ENCODE measurements around the gene RAMP1.
"Not testable (repeated sequence)": the region's sequence is repeated elsewhere in the genome, so short reads cannot be mapped to it uniquely, and the experiment has no call there.

Gene RAMP1

DNA sequence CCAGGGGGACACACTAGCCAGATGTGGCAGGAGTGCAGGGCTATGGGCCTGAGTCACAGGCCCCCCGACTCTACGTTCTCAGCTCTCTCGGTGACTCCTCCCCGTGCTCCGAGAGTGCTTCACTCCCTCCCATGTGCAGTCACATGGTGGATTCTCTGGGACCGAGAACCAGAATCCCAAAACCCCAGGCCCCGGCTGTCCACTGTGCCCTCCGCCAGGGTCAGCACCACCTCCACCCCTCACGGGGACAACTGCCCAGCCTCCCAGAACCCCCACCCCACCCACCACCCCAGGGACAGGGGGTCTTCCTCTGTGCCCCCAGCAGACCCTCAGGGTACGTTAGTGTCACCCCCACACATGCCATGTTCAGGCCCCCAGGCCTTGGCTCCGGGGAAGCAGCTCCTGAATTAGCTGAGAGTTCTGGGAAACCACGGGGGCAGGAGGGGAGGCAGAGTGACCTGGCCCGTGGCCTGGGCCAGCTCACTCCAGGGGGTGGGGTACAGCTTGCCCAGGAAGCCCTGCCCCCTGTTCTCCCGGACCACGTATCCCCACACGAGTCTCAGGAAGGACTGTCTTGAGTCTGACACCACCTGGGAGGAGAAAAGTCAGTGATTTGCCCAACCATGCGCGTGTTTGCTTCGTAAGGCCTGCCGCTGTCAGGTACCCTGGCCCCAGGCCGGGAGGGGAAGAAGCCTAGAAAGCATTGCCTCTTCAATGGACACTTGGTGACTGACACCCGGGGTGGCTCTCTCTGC is 4.4 kb downstream of the RAMP1 start:
- DNase-seq (ENCODE audit: low read depth), result no peak

DNA sequence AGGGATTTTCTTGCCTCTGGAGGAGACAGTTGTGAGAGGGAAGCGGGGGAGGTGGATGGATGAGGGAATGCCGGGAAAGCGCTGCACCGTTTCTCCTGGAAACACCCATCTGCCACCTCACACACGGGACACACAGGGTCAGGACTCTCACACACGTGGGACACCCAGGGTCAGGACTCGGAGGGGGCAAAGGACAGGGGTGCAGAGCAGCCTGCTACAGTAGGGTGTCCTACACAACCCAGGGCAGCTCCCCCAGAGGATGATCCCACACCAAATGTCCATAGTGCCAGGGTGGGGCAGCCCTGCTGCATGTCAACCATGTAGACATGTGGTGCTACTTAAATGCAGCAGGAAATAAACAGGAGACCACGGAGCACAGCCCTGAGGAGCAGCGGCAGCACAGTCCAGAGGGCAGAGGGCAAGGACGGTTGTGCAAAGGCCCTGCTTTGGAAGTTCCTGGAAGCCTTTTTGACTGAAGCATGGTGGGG is 5.1 kb downstream of the RAMP1 start:
- DNase-seq (ENCODE audit: low read depth), result no peak

DNA sequence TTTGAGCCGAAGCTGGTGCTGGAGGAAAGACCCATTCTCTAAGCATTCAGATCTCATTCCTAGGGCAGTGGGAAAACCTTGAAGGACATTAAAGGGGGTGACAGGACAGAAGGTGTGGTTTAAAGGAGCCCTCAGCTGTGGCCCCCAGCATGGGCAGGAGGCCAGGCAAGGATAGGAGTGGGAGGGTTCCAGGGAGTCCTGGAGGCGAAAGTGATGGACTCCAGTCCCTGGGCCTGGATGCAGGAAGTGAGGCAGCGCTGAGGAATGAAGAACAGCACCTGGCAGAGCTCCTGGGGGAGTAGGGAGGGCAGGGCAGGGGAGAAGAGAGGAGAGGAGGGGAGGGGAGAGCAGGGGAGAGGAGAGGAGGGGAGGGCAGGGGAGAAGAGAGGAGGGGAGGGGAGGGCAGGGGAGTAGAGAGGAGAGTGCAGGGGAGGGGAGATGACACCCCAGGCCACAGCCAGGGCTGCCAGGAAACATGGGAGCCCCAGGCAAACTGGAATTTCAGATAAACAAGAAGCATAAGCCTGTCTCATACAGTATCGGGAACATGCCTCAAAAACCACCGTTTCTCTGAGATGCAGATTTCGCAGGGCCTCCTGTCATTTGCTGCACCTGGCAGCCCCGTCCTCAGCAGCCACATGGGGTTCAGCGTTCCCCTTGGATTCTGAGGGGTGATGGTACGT is 5.7 kb downstream of the RAMP1 start:
- no peak for DNase-seq (ENCODE audit: low read depth)

GRCh38 chr2:237865623-237866041 is 6.2 kb downstream of the RAMP1 start:
- DNase-seq (ENCODE audit: low read depth), result no peak

DNA sequence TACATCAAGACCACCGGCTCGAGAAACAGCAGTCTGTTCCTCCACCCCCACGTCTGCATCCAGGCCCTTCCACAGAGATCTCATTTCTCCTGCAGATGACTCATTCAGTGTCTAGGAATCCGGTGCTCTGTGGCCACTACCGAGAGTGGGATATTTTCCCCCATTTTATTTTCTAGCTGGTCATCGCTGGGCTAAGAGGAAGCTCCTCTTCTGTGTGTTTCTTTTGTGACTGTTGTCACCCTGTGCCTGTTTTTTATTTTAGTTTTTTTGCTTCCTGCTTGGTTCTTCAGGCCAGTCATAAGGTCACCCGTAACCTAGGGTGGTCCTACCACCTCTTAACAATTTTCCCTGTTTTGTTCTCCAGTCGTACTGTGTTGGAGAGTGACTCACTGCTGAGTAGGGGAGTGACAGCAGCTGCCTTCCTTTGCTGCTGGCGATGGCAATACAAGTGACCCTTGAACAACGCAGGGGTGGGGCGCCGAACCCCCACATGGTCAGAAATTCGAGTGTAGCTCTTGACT is 6.7 kb downstream of the RAMP1 start:
- DNase-seq (ENCODE audit: low read depth), result no peak

- DNase-seq (ENCODE audit: low read depth), result no peak
These were observed 8.0 kb downstream of the RAMP1 start for GRCh38 chr2:237867465-237867864.

DNA sequence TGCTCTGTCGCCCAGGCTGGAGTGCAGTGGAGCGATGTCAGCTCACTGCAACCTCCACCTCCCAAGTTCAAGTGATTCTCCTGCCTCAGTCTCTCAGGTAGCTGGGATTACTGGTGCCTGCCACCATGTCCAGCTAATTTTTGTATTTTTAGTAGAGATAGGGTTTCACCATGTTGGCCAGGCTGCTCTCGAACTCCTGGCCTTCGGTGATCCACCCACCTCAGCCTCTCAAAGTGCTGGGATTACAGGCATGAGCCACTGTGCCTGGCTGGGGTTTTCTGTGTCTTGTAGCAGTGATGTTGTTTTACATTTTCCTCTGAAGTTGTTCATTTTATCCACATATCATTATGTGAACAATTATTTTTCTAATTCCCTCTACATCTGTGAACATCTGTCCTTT is 8.7 kb downstream of the RAMP1 start:
- not testable (repeated sequence) for DNase-seq (ENCODE audit: low read depth)

DNA sequence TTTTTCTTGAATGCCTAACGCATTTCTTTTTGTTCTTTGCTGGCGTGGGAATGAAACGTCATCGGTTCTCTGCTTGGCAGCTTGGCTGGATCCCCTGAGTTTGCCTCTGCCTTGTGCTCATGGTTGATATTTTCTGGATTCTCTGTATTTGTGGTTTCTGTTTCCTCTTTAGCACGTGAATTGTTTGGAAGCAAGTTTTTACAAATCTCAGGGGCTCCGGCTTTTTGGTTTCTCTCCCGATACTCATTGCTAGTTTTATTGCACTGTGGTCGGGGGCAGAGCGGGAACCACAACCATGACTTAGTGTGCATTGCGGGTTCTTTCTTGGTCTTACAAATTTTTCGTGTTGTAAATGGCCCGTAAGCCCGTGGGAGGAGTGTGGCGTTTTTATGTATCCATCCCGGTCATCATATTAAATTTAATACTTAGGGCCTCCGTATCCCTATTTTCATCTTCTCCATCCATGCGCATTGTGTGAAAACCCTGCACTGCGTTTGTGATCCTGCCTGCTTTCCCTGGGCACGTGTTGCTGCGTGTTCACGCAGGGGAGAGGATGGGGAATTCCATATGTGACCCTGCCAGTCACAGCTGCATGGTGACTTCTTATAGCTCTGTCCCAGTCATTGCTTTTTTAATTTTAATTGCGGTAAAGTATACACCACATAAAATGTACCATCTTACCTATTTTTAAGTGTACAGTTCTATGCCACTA is 9.4 kb downstream of the RAMP1 start:
- no peak for DNase-seq (ENCODE audit: low read depth)

GRCh38 chr2:237869343-237870102 is 10.1 kb downstream of the RAMP1 start:
- DNase-seq (ENCODE audit: low read depth), result no peak

GRCh38 chr2:237870126-237870525 is 10.7 kb downstream of the RAMP1 start:
- no peak for DNase-seq (ENCODE audit: low read depth)

DNA sequence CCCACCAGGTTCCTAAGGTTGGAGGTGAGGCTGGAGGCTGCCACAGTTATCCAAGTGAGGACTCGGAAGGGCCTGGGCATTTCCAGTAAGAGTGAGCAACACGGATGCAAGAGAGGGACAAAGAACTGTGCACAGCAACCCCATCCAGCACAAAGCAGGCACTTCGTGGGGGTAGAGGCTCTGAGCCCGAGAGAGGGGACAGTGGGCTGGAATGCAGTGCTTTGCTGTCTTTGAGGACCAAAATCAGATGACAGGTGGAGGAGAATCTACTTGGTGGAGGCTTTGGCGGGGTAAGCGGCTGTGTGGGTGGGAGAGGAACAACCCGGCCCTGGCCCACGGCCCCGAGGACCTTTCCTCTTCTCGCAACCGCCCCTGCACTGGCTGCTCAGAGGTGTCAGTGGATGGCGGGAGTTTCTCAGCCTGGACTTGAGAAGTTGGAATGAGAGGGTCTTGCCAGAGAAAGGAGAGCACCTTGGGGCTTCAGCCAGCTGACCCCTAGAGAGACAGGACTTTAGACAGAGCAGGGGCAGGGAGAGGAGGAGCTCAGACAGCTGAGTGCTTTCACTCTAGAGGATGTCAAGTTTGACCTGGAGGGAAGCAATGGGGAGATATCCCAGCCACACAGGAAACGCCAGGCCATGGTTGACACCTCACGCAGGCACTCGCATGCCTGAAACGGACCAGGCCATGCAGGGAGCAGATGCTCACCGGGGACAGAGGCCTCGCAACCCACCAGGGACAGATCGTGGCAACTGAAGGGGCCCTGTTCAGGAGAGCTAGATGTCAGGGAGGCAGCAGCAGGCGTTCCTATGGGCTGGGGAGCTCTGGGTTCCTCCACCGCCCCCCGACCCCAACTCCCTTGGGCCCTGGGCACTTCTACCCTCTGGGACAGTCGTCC is 11.6 kb downstream of the RAMP1 start:
- DNase-seq (ENCODE audit: low read depth), result no peak

DNA sequence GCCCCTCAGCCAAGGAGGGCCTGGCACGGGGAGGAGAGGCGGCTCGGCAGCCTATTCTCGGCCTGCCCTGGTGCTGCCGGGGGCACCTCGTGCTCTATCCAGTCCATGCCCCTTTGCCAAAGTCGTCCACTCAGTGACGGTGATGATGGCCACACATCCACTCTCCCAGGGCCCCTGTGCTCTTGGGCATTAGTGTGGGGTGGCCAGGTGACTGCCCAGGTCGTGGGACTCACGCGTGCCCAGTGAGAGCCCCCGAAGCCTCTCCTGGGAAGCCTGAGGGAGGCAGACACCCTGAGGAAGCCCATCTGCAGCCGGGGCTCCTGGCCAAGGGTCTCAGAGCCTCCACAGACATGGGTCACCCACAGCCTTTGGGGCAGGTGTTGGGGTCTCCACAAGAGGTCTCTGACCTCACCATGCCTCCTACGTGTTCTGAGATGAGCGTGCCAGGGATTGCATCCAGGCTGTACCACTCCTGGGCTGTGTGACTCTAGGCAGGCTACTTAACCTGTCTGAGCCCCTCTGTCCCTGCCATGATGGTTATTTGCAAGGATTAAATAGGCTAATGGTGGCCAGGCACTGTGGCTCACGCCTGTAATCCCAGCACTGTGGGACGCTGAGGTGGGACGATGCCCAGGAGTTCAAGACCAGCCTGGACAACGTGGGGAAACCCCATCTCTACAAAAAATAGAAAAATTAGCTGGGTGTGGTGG is 12.9 kb downstream of the RAMP1 start:
- DNase-seq (ENCODE audit: low read depth), result no peak

DNA sequence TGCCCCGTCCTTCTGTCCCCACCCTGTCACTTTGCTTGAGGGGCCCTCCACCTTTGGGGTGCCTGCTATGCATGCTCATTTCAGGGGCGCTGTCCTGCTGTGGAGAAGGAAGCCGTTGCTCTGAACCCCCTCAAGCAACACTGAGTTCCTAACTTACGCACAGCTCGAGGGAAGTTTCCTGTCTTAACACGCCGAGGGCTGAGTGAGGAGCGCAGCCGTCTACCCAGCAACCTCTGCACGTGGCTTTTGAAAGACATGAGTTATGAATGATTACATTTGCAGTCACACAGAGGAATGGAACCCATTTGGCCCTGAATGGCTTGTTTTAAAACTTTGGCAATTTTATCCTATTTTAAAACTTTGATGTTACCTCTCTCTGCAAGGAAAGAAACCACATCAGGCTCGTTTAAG is 14.0 kb downstream of the RAMP1 start:
- no peak for DNase-seq (ENCODE audit: low read depth)

DNA sequence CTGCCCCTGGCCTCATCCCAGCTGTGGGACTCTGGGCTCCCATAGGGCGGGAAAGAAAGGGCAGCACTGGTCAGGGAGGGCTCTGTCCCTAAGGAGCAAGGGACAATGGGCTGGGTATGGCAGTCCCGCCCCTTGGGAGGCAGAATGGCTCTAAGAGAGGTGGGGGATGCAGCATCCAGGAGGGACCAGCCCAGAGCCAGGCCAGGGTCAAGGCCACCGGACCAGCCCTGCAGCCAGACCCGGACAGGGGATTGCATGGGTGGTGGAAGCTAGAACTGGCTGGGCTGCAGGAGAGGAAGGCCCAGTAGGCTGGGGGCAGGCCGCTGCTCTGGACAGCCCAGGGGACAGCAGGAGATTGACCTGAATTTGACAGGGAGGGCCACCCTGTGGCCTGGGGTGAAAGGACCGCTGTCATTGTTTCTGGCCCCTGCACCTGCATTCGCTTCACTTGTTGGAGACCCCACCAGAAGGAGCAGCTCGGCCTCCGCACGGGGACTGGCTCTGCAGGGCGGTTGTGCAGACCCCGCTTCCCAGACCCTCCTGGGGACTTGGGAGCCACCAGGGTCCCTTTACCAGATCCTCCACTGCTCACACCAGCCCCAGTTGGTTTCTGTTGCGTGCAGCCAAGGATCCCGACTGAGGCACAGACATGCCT is 14.6 kb downstream of the RAMP1 start:
- no peak for DNase-seq (ENCODE audit: low read depth)

DNA sequence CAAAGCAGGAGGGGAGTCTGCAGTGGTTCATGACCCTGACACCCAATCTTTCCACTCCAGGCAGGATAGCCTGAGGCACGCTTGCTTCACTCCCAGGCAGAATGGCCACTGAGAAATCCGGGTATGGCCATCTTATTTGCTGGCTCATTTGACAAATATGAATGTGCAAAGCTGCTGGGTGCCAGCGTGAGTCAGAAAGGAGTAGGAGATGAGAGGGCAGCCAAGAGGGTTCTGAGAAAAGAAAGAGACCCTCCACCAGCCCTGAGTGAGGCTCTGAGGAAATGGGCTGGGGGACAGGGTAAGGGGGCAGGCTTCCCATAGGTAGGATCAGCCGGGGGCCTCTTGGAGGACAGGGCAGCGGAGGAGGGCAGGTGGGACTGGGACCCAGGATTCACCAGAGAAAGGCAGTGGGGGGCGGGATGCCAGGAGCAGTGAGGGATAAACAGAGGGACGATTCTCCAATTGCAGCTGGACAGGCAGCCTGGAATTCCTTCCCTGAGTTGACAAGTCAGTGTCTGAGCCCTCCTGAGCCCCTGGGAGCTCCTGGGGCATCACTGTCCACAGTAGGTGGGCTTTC is 15.2 kb downstream of the RAMP1 start:
- DNase-seq (ENCODE audit: low read depth), result peak; percentile 84

DNA sequence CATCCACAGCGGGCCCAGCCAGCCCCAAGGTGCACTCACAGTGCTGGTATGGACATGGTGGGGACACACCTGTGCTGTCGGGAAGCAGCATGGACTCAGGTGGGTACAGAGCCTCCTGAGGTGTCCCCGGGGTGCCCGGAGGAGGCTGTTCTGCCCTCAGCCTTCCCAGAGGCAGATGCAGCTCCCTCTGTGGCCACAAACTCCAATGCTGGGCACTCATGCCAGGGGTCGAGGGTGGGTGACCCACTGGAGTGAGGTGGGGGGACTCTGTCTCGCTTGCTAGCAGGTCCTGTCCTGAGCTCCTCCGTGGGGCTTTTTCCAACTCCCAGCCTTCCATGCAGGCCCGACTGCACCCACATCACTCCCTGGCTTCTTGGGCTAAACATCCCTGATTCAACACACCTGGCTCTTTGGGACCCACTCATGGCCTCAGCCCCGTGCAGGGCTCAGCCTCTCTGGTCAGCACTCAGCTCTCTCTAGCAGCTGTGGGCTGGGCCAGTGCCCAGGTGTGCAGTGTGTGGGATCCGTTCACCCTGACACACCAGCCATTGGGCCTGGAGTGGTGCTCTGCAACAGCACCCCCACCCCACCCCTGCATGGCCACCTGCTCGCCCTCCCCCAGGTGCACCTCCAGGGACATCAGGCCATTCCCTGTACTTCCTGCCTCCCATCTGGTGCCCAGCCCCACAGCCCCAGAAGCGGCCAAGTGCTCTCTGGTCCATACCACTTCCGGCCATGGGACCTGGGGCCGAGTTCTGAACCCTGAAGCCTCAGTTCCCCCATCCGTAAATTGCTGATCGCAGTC is 16.0 kb downstream of the RAMP1 start:
- DNase-seq (ENCODE audit: low read depth), result no peak

GRCh38 chr2:237876061-237876526 is 16.7 kb downstream of the RAMP1 start:
- DNase-seq (ENCODE audit: low read depth), result no peak

DNA sequence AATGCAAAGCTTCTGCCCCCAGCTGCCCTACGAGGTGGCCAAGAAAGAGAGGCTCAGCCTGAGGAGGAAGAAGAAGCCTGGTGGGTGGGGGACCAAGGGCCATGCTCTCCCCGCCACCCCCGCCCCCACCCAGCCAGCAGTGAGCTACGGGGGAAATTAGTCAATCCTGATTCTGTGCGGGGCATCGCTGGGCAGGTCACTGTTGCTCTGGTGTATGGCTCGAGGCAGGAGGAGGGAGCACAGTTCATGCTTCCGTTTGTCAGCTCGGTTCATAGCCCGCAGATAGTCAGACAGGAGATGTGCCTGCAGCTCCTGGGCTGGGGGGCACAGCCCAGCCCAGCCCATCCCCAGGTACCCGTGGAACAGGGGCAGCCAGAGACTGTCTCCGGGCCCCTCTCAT is 17.1 kb downstream of the RAMP1 start:
- DNase-seq (ENCODE audit: low read depth), result no peak
